ENCODE data around the gene C9orf50. TPM values are rescaled to one million over a fixed set of nuclear protein-coding genes. Genes with fewer than 3 reads are reported as not detected.

The C9orf50 gene
- total and polyA plus RNA-seq, 2 donors (not counting 3 experiments of a cell fraction or from before 2014, with no cell fraction given), result not detected

GRCh38 chr9:129567842-129568559 lies 52.9 kb downstream of the C9orf50 start:
- no TSS peak for BruUV-seq (replicated peaks)
- CTCF ChIA-PET, result interaction anchor here (1.5 to 2.7 kb wide), 4 partner anchors 18 to 436 kb away, joined by 4 to 8 read pairs (median 6); no protein-coding TSS in a partner anchor
- peak overlapping the region; percentile 19 to 33 (median 31) for H3K4me3 ChIP-seq (replicated peaks in 1 of 3; ENCODE audit: insufficient read depth in 1 of 3, low read depth in 1 of 3, low read length in 3 of 3)
- POLR2A ChIA-PET, result interaction anchor here (0.5 kb wide), 1 partner anchor 71 kb away, joined by 12 read pairs; no protein-coding TSS in a partner anchor
- H3K9me3 ChIP-seq (replicated peaks; ENCODE audit: control insufficient read depth, insufficient read depth, low read length), result no peaks in the 10 kb centered on the region
- dilution Hi-C loops (cut with MboI; ENCODE audit: extremely low pct_ligation_motif_present, low sequenced_read_pairs) (no loop called here), intact Hi-C loops (cut with micrococcal nuclease) (loop anchor here (1.0 to 5.0 kb wide), 6 partner anchors 39 to 531 kb away; partner anchors contain the start of gene MIGA2)
- H3K4me2 ChIP-seq (ENCODE audit: insufficient read depth, low read length), result peak overlapping the region; percentile 54
- peak overlapping the region; percentile 83 for H2AFZ ChIP-seq (ENCODE audit: low read depth, low read length)
- H3K9me1 ChIP-seq (replicated peaks; ENCODE audit: control insufficient read depth, extremely low read depth, insufficient read depth, low read length), result no peaks in the 10 kb centered on the region
- H3K27ac ChIP-seq (ENCODE audit: insufficient read depth, low read depth, low read length), result no peak overlapping the region
- TF ChIP-seq CTCF (IDR thresholded peaks at IDR 0.05; ENCODE audit: extremely low read depth in 1 of 2, insufficient read depth in 1 of 2, low read depth in 1 of 2, low read length in 2 of 2) (no peak), MAX (IDR thresholded peaks at IDR 0.05; ENCODE audit: insufficient read depth, insufficient read length) (no peak), MYC (IDR thresholded peaks at IDR 0.05; ENCODE audit: low read depth, low read length) (no peak), EZH2 (IDR thresholded peaks at IDR 0.05; ENCODE audit: borderline replicate concordance, low read depth, low read length, severe bottlenecking) (no peak), FOS (IDR thresholded peaks at IDR 0.05; ENCODE audit: borderline replicate concordance, insufficient read depth, low read length) (no peak)
- no peaks in the 10 kb centered on the region for H4K20me1 ChIP-seq (replicated peaks; ENCODE audit: control insufficient read depth, extremely low read depth, insufficient read depth, low read length)
- FAIRE-seq (peak; percentile 79), DNase-seq (ENCODE audit: low read depth, low spot score) (peak; percentile 30)
- peak overlapping the region; percentile 17 for H3K9ac ChIP-seq (replicated peaks; ENCODE audit: extremely low read depth, insufficient read depth, low read length)
- H3K36me3 ChIP-seq (ENCODE audit: control insufficient read depth in 2 of 2, extremely low read depth in 1 of 2, insufficient read depth in 2 of 2, low read length in 2 of 2), result no peaks in the 10 kb centered on the region
- no peaks in the 10 kb centered on the region for H3K27me3 ChIP-seq (ENCODE audit: control insufficient read depth in 2 of 2, insufficient read depth in 2 of 2, low read length in 2 of 2)
- H3K4me1 ChIP-seq (ENCODE audit: control insufficient read depth, extremely low read depth, insufficient read depth, low read length), result peaks cover 2% of the 10 kb centered on the region
- no peaks in the 10 kb centered on the region for H3K79me2 ChIP-seq (ENCODE audit: control insufficient read depth, insufficient read depth, low read length)
